Myocyte (in vitro differentiated cells): Measurements from ENCODE around the gene FAM187B. TPM values are rescaled to one million over a fixed set of nuclear protein-coding genes. Genes with fewer than 3 reads are reported as not detected.
"Not testable (repeated sequence)": the region's sequence is repeated elsewhere in the genome, so short reads cannot be mapped to it uniquely, and the experiment has no call there.

Experiments used
- DNase-seq: peaks from one replicate; pipeline ENCODE4 v3.0.0-alpha.2; 2012; ENCODE audit warnings: low read depth
- total RNA-seq: library from RNA; depleted of rRNA; stranded (reverse); fragments of >200 nt; gene quantifications from 2 replicates; pipeline ENCODE4 v1.2.3, GENCODE V29; 2014

The FAM187B gene
- total RNA-seq, 1 donor from 2014 or later, result not detected

DNA sequence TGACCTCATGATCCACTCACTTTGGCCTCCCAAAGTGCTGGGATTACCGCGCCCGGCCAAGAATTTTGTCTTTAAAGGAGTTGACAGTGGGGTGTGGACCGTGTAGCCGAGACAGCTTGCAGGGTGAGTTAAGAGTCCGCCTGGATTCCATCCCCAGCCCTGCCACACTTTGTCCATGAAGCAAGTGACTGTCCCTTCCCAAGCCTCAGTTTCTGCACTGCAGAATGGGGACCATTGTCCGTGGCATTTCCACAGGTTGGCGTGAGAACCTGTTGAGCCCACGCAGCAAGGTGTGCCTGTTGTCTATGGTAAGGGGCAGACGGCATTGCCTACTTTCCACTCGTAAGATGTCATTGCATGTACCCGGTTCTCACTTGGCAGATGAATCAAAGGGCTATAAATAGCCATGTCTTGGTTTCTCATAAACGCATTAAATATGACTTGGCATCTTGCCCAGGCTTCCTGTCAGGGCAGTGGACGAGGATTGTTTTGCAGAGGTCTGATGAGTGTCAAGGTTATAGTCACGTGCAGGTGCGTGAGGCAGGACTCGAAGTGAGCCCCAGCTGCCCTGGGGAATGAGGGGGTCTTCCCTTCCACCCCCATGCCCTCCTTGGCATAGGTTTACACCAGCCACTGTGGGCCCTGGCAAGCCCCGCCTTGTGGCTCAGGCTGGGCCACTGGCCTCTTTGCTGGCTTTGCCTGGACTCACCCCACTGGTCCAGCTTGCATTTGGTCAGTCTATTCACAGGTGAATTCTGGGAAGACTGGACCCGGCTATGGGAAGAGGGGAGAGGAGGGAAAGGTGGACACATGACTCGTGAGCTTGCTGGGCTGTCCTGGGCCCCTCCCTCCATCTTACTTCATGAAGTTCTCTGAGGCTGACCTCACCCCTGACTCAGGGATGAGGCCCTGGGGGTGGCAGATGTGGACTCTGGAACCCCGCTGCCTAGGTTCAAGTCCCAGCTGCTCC, 14.6 kb downstream of the FAM187B start:
- DNase-seq, result peak; percentile 90

DNA sequence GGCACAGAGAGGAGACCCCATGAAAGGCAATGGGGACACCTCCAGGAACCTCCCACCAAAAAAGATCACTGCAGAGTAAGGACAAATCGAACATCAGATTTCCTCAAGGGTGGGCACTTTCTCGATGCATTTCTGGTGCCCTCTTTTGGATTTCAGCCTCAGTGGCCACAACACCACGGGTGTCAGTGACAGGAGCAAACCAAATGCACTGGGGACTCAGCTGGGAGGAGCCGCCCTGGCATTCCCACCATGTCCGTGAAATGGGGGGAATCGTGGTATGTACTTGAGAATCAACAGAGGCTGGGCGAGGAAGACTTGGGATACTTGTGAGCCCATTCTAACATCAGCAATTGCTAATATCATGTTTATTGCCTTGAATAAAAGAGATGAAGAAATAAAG, 16.3 kb downstream of the FAM187B start:
- no peak for DNase-seq

DNA sequence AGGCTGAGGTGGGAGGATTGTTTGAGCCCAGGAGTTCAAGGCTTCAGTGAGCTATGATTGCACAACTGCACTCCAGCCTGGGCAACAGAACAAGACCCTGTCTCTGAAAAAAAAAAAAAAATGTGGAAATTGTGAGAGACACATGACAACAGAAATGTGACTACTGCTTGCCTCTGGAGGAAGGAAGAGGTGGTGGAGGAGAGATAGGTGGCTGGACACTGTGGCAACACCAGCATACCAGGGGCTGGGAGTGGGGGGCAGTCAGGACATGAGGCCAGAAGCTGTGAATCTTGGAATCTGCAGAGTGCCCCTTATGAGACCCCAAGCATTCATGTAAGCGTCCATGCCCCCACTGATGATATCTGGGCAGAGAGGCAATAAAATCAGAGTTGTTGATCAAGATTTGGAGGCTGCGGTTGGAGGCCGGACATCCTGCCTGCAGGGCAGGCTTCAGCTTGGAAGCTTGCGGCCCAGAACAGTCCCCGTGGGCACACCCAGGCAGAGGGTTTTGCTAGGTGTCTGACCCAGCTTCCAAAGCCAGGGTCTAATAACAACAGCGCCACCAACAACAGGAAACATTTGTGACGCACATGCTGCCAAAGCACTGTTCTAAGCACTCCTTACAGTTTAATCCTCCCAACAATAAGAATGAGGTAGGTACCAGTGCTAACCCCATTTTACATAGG, 16.9 kb downstream of the FAM187B start:
- no peak for DNase-seq

DNA sequence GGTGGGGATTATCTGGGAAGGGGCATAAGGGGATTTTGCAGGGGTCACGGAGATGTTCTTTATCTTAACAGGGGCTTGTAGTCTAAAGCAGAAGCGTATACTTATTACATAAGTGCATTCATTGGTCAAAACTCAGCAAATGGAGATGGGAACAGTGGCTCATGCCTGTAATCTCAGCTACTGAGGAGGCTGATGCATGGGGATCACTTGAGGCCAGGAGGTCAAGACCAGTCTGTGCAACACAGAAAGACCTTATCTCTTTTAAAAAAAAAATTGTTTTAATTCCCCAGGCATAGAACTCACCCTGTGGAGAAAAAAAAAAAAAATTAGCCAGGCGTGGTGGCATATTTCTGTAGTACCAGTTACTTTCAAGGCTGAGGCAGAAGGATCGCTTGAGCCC, 18.9 kb downstream of the FAM187B start:
- no peak for DNase-seq

DNA sequence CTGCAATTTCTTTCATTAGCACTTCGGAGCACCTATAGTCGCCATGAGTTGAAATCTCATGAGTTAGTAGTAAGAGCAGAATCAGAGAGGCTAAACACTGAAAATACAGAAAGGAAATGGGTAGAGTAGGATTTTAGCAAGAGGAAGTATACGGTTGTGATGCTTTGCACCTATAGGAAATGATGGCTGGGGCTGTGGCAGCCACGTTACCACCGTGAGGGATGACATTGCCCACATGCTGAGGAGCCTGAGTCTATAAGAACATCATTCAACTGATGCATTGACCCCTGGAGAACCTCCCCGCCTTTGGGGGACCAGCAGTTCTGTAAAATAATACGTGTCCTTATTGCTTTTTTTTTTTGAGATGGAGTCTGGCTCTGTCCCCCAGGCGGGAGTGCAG, 20.4 kb downstream of the FAM187B start:
- DNase-seq, result no peak

DNA sequence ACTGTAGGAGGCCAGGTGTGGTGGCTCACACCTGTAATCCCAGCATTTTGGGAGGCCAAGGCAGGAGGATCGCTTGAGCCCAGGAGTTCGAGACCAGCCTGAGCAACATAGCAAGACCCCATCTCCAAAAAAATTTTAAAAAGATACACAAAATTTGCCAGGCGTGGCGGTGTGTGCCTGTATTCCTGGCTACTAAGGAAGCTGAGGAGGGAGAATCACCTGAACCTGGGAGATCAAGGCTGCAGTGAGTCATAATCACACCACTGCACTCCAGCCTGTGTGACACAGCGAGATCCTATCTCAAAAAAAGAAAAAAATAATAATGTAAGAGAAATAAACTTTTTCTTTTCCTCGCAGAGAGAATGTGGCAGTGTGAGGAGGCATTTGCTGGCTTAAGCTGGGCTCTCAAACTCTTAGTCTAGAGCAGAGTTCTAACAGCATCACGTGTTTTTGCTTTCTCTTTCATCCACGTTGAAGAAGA, 21.1 kb downstream of the FAM187B start:
- DNase-seq, result no peak

DNA sequence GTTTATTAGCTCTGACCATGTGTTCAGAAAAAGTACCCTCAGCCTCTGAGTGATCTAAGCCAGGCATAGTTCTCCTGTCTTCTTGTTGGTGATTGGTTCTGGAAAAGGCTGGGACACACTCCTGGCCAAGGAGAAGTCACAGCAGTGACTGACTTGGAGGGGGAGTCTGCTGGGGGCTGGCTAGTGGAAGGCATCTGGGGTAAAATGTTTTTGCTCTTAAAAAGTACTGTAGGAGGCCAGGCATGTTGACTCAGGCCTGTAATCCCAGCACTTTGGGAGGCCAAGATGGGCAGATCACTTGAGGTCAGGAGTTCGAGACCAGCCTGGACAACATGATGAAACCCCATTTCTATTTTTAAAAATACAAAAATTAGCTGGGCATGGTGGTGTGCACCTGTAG, 21.7 kb downstream of the FAM187B start:
- no peak for DNase-seq

DNA sequence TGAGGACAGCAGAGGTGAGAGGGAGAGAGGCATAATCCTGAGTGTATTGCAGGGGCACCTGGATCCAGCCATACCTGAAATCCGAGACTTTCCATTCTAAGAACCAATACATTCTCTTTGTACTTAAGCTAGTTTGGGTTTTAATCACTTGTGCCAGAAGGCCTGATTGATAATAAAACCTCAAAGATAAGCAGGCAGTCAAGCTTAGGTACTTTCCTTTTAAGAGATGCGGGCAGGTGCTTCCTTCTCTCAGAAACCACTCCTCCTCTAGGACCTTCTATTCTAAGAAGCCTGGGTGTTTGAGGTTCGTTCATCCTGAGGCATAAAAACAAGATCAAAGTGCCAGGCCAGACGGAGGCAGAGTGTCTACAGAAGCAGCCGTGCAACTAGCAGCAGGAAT, 22.2 kb downstream of the FAM187B start:
- DNase-seq, result no peak

DNA sequence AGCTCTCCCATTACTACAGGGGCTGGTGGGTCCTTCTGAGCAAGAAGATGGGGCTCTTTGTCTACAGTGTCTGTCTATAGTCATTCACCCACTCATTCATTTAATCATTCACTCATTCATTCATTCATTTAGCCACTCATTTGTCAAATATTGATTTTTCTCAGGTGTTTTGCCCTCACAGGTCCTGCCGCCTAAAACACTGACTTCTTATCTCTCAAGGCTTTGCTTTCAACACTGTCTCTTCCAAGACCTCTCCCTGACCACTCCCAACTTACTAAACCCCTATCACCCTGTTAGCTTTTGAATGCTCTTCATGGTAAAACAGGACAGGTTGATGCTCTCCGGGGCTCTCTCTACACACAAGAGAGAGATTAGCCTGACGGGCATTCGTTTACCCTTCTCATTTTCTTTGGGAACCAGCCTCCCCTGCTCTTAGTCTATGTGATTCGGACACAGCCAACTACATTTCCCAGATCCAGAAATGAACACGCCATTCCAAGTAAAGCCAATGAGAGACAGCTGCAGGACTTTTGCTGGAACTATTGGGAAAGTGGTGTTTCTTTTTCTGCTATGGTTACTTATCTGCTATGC, 22.7 kb downstream of the FAM187B start:
- DNase-seq, result no peak

DNA sequence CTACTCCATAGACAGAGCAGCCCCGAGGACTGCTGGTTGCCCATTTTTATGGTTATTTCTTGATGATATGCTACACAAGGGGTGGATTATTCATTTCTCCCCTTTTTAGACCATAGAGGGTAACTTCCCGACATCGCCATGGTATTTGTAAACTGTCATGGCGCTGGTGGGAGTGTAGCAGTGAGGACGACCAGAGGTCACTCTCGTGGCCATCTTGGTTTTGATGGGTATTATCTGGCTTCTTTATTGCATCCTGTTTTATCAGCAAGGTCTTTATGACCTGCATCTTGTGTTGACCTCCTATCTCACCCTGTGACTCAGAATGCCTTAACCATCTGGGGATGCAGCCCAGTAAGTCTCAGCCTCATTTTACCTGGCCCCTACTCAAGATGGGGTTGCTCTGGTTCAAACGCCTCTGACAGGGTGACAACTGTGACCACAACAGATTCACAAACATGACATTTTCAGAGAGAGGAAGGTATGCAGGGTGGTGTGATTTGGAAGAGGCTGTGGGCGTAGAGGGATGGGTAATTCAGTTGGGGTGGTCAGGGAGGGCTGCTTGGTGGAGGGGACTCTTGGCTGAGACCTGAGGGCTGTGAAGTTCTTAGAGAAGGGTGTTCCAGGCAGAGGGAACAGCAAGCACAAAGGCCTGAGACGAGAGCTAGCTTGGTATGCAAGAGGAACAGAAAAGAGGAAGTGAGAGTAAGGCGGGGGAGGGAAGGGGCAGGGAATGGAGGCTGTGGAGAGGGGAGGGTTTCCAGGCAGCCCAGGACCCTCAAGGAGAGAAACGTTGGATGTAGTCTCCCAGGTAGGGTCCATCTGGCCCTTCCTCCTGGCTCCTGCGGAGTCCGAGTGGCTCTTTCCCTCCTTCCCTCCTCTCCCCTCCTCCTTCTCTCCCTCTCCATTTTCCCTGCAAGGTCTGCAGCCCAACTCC, 23.5 kb downstream of the FAM187B start:
- DNase-seq, result no peak

DNA sequence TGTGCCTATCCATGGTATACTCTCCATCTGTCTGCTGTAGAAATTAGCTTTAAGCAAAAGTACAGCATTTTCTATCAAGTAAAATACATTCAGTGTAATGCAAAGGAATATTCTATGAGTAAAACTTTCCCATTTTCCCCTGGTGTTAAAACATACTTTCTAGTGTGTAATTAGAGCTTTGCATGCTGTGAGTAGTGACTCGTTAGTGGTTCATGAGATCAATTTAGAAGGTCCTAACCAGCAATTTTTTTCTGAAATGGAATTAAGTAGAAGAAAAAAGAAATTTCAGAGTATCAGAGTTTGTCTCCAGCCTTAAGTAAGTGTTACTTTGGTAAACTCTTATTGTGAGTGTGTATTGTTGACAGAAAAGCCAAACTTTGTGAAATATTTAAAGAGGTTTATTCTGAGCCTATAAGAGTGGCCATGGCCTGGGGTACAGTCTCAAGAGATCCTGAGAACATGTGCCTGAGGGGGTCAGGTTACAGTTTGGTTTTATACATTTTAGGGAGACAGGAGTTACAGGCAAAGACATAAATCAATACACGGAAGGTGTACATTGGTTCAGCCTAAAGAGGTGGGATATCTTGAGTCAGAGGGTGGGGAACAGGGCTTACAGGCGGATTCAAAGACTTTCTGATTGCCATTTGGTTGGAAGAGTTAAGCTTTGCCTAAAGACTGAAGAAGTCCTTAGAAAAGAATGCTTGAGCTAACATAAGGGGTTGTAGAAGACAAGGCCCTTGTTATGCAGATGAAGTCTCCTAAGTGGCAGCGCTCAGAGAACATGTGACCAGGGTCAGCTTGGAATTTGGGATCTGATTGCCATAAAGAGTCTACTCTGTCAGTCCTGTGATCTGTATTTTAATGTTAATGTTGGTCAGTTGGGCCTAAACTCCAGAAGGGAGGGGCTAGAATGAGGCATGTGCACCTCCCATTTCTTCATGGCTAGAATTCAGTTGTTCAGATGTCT, 25.5 kb downstream of the FAM187B start:
- DNase-seq, result no peak

DNA sequence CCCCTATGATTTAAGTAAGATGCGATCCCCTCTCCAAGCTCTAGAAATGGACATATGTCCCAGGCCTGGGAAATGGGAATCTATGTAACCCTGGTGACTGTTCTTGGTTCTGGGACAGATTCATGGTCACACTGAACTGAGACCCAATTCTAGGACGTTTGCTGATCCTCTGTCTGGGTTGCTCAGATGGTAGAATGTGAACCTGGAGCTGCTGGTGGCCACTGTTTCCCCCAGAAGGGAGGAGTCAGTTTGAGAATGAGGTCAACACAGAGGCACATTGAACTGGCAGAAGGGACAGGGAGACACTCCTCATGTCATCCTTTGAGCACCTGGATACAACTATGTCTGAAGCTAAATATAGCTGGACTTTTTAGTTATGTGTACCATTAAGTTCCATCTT, 29.1 kb downstream of the FAM187B start:
- DNase-seq, result no peak

DNA sequence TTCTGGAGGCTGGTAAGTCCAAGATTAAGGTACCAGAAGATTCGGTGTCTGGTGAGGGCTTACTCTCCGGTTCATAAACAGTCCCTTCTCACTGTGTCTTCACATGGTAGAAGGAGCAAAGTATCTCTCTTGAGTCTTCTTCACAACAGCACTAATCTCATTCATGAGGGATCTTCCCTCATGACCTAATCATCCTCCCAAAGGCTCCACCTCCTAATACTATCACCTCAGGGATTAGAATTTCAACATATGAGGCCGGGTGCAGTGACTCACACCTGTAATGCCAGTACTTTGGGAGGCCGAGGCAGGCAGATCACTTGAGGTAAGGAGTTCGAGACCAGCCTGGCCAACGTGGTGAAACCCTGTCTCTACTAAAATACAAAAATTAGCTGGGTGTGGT, 31.7 kb downstream of the FAM187B start:
- DNase-seq, result not testable (repeated sequence)

DNA sequence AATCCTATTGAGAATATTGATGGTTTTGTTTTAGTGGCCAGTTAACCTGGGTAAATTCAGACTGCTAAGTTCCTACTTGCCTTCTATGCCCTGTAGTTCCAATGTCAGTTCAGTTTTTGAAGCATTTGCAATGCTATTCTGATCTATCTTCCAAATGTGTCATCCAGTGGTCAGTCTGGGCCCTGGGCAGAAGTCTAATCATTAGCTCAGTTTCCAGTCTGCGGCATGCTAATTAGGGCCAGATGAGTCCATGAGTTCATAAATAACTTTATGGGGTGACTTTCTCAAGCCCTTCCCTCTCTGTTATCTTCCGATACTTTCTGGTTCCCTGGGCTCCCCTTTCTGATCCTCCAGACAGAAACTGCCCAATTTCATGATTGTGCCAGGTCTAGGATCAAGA, 32.7 kb downstream of the FAM187B start:
- peak; percentile 60 for DNase-seq

DNA sequence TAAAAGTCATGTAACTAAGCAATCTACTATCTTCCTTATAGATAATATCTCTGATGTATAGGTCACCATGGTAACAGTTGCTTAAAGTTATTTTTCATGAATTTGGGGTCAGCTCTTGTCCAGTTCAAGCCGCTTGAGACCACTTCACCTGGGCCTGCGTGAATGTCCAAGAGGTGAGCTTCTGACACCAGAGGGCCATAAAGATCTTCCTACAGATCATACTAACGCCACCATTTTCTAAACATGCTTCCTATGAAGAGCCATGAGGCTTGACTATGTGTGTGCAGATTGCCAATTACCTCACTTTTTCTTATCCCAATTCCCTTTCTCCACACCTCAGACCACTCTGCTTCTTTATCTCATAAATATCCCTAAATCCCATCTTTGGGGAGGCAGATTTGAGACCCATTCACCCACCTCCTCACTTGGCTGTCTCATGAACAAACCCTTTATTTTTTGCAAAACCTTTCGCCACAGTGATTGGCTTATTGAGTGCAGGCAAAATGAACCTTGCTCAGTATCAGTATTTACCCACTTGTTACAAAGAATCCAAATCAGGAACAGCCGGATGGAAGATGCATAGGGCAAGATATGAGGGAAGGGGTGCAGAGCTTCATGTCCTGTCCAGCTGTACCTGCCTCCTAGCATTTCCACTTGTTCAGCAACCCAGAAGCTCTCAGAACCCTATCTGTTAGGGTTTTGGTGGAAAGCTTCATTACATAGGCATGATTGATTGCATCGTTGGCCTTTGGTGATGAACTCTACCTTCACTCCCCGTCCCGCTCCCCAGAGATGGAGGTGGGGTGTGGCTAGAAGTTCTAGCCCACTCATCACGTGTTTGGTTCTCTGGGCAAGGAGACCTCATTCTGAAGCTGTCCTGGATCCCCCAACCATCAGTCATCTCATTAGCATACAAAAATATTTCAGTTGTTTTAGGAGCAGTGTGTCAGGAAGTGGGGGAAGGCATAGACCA, 34.2 kb downstream of the FAM187B start:
- no peak for DNase-seq

DNA sequence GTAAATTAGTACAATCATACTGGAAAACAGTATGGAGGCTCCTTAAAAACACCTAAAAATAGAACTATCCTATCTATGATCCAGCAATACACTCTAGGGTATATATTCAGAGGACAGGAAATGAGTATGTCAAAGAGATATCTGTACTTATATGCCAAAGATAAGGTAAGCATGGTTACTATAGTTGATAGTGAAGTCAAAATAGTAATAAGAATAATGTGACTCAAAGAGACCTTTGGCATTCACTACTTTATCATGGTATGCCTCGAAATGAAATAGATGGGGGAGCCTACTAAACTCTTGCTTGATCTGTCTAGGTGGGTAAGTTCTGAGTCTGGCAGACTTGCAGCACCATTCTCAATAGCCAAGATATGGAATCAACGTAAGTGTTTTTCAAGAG, 43.7 kb downstream of the FAM187B start:
- DNase-seq, result no peak

DNA sequence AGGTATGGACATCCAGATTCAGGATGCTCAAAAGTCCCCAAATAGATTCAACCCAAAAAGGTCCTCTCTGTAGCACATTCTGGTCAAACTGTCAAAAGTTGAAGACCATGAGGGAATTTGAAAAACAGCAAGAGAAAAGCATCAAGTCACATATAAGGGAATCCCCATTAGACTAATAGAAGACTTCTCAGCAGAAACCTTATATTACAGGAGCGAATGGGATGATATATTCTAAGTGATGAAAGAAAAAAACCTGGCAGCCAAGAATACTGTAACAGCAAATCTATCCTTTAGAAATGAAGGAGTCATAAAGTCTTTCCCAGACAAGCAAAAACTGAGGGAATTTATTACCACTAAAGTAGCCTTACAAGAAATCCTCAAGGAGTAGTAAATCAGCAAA, 44.3 kb downstream of the FAM187B start:
- no peak for DNase-seq

DNA sequence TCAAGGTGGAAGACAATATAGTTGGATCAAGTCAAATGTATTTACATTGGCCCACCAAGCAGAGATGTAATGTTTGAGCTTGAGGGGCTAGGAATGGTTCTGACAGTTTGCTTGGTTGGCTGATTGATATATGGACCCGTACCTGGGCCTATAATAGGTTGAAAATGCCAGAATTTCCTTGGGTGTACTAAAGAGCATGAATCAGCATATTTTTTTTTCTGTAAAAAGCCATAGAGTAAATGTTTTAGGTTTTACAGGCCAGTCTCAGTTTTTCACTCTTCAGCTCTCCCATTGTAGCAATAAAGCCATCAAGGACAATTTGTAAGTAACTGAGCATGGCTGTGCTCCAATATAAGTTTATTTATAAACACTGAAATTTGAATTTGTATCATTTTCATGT, 47.2 kb downstream of the FAM187B start:
- DNase-seq, result no peak

DNA sequence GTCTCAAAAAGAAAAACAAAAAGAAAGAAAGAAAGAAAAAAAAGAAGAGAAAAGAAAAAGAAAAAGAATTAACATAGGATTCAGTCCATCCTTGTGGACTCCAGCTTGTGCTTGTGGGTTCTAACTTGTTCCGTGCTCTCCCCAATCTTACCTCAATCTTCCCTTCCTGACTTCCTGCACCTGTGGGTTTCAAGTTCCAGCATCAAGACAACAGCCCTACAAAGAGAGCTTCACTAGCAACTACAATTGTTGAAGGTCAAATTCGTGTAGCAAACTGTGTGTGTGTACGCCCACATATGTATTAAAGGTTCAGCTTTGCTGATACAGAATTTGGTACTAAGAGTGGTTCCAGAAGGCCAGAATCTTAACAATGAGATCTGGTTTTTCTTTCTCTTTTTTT, 48.7 kb downstream of the FAM187B start:
- no peak for DNase-seq
